CD4-positive, alpha-beta T cell treated with Interleukin-15 for 1 hour (primary cell): Measurements from ENCODE around the gene BCL2L11.
A peak's percentile ranks its signal among the peaks of the same experiment; 100 is the strongest.
"Not testable (repeated sequence)": the region's sequence is repeated elsewhere in the genome, so short reads cannot be mapped to it uniquely, and the experiment has no call there.

Experiments used
- DNase-seq: peaks from one replicate; pipeline ENCODE4 v3.0.0-alpha.2; 2020

Gene BCL2L11

DNA sequence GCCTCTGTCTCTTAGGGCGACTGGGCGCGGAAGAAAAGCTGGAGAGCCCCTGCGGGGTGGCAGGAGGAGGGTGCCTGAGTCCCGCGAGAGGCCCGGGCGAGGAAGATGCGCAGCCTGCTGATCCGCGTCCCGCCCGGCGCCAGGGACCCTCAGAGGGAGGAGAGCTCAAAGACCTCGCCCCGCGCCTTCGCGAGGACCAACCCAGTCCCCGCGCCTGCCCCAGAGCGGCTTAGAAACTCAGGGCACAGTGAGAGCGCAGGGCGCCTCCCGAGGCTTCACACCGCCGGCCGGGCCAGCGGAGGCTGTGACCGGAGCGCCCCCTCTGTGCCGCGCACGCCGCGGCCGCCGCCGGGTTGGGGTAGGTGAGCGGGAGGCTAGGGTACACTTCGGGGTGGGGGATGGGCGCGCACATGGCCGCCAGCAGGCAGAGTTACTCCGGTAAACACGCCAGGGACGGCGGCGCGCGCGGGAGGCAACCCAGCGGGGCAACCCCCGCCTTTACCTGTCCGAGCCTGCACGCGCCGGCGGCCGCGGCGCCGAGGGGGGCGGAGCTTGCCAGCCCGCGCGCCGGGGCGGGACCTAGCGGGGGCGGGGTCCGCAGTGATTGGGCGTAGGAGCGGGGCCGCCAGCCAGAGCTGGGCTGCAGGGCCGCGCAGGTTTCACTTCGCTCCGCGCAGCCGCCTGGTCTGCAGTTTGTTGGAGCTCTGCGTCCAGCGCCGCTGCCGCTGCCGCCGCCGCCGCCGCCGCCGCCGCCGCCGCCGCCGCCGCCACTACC is at the start of gene BCL2L11:
Gene BCL2L11 (plus strand): TSS at position 662 of the 775 bp plus-strand sequence. CDS start 2,832 bp downstream, outside the sequence.
- peak; percentile 94 for DNase-seq

- no peak for DNase-seq
Observed at GRCh38 chr2:111071600-111072171, 49.0 kb upstream of the BCL2L11 start.

GRCh38 chr2:111072220-111072871 is 48.4 kb upstream of the BCL2L11 start:
- no peak for DNase-seq

- DNase-seq, result not testable (repeated sequence)
Observed at GRCh38 chr2:111082659-111083058, 38.1 kb upstream of the BCL2L11 start.

GRCh38 chr2:111091811-111092211 is 28.9 kb upstream of the BCL2L11 start:
- DNase-seq, result no peak

- DNase-seq, result no peak
Observed at GRCh38 chr2:111094691-111095090, 26.0 kb upstream of the BCL2L11 start.

DNA sequence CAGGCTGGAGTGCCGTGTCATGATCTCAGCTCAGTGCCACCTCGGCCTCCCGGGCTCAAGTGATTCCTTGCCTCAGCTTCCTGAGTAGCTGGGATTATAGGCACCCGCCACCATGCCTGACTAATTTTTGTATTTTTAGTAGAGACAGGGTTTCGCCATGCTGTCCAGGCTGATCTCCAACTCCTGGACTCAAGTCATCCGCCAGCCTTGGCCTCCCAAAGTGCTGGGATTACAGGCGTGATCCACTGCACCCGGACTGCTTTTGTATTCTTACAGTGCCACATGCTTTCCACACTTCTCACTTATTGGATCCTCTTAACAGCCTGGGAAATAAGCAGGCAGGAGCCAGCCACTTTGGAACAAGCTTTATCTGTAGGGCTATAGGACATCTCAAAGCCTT is 25.3 kb upstream of the BCL2L11 start:
- no peak for DNase-seq

DNA sequence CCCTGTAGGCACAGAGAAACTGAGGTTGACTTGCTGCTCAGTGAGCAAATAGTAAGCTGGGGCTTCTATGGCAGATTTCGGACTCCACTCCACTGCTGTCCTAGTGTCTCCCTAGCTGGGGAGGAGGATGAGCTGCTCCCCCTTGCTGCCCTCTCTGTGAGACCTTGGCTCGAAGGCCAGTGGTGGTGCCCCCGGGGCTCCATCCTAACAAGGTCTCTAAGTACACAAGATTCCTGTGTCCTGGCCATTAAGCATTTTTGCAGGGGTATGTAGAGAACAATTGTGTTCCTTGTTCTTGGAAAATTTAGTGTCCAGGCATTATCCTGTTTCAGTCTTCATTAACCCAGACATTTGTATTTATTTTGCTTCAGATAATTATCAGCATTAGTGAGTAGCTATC is 21.3 kb upstream of the BCL2L11 start:
- DNase-seq, result no peak

DNA sequence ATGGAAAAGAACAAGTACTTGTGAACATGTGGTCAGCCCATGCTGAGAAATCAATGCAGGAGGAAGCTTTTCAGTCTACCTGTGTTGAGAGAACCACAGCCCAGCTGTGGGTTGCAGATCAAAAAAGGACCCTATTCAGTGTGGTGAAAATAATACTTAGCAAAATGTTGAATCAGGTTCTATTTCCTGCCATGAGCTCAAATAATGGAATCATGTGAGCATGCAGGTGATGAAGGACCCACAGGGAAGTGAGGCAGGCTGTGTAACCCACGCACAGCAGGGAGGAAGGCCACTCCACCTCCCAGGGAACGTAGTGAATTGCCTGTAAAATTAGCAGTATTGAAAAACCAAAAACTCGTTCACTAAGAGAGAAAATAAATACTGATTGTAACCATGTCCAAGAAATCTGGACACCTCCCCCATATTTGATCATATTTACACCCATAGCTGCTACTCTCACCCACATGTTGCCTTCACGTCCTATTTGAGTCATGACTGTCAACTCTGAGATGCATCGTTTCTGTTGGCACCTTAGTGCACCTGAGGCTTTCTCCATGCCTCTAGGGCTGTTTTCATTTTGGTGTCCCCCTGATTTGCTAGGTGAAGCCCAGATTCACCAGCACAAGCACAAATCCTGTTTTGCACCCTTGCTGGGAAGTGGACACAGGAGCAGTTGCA is 20.5 kb upstream of the BCL2L11 start:
- DNase-seq, result no peak

- no peak for DNase-seq
Observed at GRCh38 chr2:111100765-111101162, 19.9 kb upstream of the BCL2L11 start.

DNA sequence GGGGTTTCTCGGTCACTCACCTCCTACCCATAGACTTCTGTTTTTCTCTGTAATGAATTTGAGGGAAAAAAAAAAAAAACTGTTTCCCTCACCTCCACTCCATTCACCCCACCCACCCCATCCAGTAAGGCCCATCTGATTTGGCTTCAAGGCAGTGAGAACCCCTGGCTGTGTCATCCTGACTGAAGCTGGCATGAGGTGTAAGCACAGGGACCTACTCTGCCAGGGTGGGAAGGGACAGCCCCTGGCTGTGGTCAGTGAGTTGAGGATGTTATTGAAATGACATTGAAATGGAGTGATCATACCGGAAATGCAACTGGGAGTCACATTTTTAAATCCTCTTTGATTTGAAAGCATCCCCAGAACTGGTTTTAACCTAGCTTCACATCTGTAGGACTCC is 19.1 kb upstream of the BCL2L11 start:
- no peak for DNase-seq

GRCh38 chr2:111102216-111102615 is 18.5 kb upstream of the BCL2L11 start:
- DNase-seq, result no peak

- DNase-seq, result no peak
Observed at GRCh38 chr2:111105926-111106325, 14.8 kb upstream of the BCL2L11 start.

GRCh38 chr2:111106706-111107105 is 14.0 kb upstream of the BCL2L11 start:
- DNase-seq, result no peak

- no peak for DNase-seq
Observed at GRCh38 chr2:111108745-111109271, 11.9 kb upstream of the BCL2L11 start.

DNA sequence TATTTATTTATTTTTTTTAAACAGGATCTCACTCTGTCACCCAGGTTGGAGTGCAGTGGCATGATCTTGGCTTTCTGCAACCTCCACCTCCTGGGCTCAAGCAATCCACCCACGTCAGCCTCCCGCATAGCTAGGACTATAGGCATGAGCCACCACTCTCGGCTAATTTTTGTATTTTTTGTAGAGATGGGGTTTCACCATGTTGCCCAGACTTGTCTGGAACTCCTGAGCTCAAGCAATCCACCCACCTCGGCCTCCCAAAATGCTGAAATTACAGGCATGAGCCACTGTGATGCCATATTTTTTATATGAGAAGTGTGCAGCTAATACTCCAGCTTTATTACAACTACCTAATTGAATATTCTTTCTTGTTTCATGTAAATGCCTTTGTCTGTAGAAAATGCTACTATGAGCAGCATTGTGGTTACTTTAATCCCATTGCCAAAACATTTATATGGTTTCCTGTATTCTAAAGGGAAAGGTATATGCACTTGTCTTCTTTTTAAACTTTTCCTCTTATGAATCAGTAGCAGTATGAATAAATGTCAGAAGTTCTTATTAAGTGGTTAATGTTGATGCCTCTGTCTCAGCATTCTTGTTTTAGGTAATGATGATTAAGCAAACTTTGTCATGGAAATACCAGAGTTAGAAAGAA is 9.5 kb upstream of the BCL2L11 start:
- no peak for DNase-seq

DNA sequence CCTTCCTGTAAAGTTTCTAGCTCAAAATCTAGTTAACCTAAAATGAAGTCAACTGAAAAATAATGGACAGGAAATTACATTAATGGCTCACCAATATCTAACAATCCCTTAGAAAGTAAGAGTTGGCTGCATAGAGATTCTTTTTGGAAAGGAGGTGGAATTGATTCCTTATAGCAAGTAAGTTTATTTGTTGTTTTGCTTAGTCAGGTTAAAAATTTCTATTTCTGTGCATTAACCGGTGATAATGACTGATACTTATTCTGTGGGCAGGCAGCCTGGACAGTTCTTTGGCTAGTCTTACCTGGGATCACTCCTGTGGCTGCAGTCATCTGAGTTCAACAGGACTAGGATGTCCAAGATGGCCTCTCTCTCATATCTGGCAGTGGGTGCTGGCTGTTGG is 6.9 kb upstream of the BCL2L11 start:
- DNase-seq, result no peak

DNA sequence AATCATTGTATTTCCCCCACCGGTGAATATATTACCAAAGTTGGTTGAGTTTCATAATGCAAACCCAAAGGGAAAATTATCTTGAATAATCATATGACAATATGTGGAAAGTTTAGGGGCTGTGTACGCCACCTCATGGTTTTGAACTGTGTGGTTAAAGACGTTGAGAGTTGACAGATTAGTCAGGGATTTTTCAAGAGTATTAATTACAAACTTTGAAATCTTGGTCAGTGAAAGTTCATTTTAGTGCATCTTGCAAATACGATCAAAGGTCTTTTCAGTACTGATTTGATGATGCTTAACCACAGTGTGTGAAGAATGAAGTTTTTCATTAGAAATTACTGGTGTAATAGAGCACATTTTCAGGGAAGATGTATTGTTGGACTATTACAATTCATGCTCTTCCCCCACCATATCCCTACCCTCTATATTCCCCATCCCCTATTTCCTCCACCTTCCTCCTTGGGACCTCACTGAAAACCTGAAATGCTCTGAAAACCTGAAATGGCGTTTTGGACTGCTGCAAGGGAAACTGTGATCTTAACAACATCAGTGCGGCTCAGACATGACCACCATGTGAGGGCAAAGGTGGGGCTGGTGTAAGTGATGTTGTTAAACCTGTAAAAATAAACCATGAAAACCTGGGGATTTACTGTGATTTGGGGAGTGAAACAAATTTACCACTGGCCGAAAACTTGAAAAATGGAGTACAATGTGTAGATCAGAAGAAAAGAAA is 4.5 kb upstream of the BCL2L11 start:
- no peak for DNase-seq

DNA sequence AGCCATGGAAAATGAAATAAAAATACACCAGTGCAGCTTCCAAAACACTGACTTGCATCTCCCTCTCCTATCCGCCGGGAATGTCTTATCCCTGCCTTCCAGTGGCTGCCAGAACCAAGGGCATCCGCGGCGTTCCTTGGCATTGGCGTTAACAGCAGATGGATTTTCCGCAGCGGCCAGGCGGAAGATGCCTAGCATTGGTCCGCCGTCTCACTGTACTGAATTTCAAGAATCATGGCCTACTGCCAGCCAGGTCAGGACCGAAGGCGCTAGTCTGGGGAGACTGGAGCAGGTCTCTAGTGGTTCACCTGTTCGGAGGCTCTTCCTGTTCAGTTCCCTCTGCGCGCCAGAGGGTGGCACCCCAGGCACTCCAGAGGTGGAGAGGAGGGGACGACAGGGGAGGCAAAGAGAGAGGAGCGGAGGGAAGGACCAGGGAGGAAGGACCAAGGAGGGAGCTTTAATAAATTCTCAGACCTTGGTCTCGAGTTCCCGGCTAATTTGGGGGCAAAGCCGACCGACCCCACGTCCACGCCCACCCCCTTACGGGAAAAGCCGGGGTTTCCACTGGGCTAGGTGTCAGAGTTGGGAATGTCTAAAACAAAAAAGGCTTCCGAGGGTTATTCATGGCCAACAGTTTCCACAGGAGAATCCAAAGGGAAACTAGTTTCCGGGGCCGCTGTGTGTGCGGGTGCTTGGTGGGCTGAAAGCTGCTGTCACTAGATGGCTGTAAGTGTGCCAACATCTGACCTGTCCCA is 3.7 kb upstream of the BCL2L11 start:
- peak; percentile 78 for DNase-seq

DNA sequence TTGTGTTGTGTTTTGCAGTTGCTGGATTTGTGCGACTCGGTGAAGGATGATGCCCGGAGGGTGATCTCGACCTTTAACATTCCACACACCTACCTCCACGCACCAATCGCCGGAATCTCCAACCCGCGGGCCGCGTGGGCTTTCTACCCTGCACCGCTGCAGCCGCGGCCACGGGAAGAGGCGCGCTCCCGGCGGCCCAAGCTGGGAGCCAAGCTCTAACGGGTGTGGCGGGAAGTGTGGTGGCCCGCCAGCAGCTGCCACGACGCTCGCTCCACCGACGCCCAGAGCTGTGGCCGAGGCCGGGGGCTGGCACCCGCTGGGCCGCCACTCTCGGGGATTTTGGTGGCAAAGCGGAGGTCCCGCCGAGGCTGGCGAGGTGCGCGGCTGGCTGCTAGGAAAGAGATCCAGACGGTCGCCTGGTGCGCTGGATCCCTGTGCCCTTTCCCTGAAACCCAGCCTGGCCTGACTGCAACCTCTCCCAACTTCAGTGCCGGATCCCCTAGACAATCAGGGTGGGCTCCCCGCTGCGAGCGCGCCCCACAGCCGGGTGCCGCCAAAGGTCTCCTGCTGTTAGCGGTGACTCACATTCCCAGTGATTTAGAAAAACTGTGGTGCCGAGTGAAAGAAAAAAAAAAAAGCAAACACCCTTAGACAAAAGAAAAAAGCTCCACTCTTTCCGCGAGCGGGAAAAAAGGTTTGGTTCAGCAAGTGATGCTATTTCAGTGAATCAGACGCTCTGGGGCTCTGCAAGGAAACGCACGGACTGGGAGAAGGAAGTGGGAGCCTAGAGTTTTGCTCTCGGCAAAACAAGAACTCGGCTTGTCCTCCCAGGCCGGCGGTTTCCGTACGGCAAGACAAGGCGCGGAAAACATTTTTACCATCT is 2.9 kb upstream of the BCL2L11 start:
- DNase-seq, result no peak
